Measurements from ENCODE around the gene TMPRSS4.

Gene TMPRSS4

GRCh38 chr11:118157186-118157895 lies 80.5 kb downstream of the TMPRSS4 start:
- no peak for DNase-seq

DNA sequence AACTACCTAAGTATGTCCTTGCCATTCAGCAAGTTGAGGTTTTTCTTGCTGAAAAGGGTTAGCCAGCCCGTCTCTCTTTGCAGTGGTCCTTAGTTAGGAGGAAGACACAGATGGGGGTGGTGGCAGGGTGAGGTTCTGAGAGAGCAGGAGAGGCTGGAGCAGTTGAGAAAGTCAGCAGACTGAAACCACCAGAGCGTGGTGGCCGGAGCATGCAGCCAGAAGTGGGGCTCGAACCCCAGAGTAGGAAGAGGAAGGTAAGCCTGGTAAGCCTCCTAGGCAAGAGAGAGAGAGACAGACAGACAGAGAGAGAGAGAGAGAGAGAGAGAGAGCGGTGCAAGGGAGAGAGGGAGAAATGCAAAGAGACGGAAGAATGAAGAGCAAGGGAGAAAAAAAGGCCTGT lies 84.9 kb downstream of the TMPRSS4 start:
- DNase-seq = no peak

DNA sequence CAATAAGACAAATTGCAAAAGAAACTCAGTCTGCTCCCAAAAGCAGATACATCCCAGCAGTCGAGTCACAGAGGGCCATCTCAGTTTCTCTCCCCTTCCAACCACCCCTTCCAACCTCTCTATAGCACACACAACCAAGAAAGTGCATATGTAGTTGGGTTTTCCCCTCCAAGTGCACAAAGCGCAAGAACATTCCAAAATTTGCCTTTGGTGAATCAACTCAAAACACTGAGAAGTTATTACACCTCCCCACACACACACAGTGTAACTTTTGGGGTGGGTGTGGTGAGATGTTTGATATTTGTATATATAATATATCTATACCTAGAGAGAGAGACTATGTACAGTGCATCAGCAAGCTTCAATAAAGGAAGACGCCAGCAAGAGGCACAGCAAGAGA lies 86.0 kb downstream of the TMPRSS4 start:
- no peak for DNase-seq

GRCh38 chr11:118163494-118163893 lies 86.6 kb downstream of the TMPRSS4 start:
- no peak for DNase-seq

DNA sequence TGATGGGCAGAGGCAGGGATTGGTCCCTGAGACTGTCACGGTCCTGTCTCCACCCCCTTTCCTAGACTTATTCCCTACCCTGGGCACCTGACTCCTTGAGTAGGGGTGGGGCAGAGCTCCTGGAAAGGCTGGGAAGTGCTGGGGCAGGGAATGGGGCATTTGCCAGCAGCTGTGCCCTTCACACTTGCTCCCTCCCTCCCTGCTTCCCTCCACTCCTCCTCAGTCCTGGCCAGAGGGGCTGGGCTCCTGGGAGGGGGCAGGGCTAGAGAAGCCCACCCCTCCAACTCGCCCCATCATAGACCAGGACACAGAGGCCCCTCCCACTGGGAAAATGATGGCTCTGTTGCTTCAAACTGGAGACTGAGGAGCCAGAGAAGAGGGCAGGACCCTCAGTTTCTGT lies 88.0 kb downstream of the TMPRSS4 start:
- DNase-seq = no peak

DNA sequence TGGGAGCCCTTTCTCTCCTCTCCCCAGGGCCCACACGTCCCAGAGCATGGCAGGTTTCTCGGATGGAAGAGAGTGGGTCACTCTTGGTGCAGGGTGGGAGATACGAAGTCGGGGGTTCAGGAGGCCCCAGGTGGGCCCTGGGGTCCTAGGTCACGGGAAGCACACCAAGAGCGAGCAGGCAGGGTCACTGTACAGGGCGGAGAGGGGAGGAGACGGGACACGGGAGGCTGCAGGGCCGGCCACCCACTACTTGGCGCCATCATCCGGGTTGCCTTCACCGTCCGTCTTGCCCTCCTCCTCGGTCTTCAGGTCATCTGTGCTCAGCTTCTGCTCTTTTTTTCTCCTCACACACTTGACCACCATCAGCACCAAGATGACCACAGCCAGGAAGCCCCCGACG lies 89.8 kb downstream of the TMPRSS4 start:
- DNase-seq = no peak

DNA sequence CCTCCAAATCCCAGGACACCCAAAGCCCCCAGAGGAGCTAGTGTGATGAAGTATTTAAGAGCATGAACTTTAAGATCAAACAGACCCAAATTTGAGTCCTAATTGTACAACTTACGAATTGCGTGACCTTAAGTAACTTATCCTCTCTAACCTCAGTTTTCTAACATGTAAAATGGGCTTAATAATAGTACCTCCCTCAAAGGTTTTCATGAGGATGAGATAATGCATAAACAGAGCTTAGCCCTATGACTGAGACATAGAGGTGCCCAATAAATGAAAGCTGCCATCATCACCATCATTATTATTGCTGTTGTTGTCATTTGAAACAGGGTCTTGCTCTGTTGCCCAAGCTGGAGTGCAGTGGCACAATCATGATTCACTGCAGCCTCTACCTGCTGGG lies 90.4 kb downstream of the TMPRSS4 start:
- DNase-seq = no peak

GRCh38 chr11:118167906-118168305 lies 91.0 kb downstream of the TMPRSS4 start:
- no peak for DNase-seq

- DNase-seq = no peak
Observed at GRCh38 chr11:118168316-118168715, 91.4 kb downstream of the TMPRSS4 start.

GRCh38 chr11:118168751-118169150 lies 91.9 kb downstream of the TMPRSS4 start:
- DNase-seq = no peak

DNA sequence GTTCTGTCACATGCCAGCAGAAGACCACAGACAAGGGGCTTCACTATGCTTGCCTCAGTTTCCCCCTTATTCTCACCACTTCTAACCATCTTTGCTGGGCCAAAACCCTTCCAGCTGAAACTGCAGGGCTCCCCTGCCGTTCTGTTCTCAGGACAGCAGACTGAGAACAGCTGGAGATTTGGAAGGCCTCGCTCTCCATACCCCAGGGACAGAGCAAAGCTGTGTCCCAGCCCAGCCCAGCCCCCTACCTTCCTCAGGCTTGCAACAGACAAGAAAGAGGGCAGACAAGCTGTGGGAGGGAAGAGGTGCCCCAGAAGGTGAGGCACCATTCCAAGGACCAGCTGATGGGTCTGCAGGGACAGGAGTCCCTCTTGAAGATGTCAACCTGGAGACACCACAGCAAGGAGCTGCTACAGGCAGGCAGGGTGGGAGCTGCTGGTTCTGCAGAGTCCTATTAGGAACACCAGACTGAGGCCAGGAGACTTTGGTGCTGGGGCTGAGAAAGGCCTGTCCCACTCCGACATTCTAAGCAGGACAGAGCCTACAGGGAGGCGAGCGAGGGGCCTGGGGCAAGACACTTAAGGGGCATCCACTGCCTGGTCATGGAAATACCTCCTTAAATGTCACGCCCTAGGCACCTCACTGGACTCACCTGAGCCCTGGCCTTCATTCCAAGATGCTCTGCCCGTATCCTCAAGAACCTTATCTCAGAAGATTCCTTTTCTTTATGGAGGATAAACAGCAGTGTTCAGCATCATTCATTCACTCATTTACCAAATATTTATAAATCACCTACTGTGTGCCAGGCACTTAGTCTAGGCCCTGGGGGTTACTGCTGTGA lies 92.6 kb downstream of the TMPRSS4 start:
- no peak for DNase-seq

GRCh38 chr11:118170231-118170630 lies 93.4 kb downstream of the TMPRSS4 start:
- DNase-seq = no peak

GRCh38 chr11:118170882-118171268 lies 94.0 kb downstream of the TMPRSS4 start:
- no peak for DNase-seq
